GM11168 (cell line): Measurements from ENCODE around the gene FYN.

Experiments
- in situ Hi-C: fragments of 300-500 bp; cut with MboI; formaldehyde crosslinking; loops from one replicate; pipeline ENCODE4 v1.12.0; 2022; ENCODE audit warnings: low sequenced_read_pairs; ENCODE audit not compliant: unreplicated experiment

Gene FYN

GRCh38 chr6:111759836-111760785 is 113.1 kb downstream of the FYN start:
- in situ Hi-C loops, result no loop called here

- in situ Hi-C loops, result no loop called here
These were observed 113.9 kb downstream of the FYN start for GRCh38 chr6:111759331-111759835.

GRCh38 chr6:111758608-111759329 is 114.5 kb downstream of the FYN start:
- in situ Hi-C loops, result no loop called here

GRCh38 chr6:111757342-111757741 is 115.9 kb downstream of the FYN start:
- in situ Hi-C loops, result no loop called here

GRCh38 chr6:111754423-111754822 is 118.8 kb downstream of the FYN start:
- in situ Hi-C loops, result no loop called here

- in situ Hi-C loops, result no loop called here
These were observed 119.7 kb downstream of the FYN start for GRCh38 chr6:111753573-111753972.

- in situ Hi-C loops, result no loop called here
These were observed 120.8 kb downstream of the FYN start for GRCh38 chr6:111752476-111752875.

GRCh38 chr6:111750753-111751673 is 122.2 kb downstream of the FYN start:
- in situ Hi-C loops, result no loop called here

- in situ Hi-C loops, result no loop called here
These were observed 123.1 kb downstream of the FYN start for GRCh38 chr6:111750153-111750552.

- in situ Hi-C loops, result no loop called here
These were observed 125.0 kb downstream of the FYN start for GRCh38 chr6:111748231-111748647.

- in situ Hi-C loops, result no loop called here
These were observed 125.4 kb downstream of the FYN start for GRCh38 chr6:111747829-111748228.

- in situ Hi-C loops, result no loop called here
These were observed 125.9 kb downstream of the FYN start for GRCh38 chr6:111747396-111747795.

GRCh38 chr6:111746983-111747382 is 126.3 kb downstream of the FYN start:
- in situ Hi-C loops, result no loop called here

- in situ Hi-C loops, result no loop called here
These were observed 127.6 kb downstream of the FYN start for GRCh38 chr6:111745636-111746035.

- in situ Hi-C loops, result no loop called here
These were observed 128.1 kb downstream of the FYN start for GRCh38 chr6:111745186-111745585.

- in situ Hi-C loops, result no loop called here
These were observed 129.2 kb downstream of the FYN start for GRCh38 chr6:111743862-111744692.

- in situ Hi-C loops, result no loop called here
These were observed 129.9 kb downstream of the FYN start for GRCh38 chr6:111743360-111743759.

- in situ Hi-C loops, result no loop called here
These were observed 131.9 kb downstream of the FYN start for GRCh38 chr6:111741177-111741952.
